ENCODE results near the gene HNRNPU. TPM values are rescaled to one million over a fixed set of nuclear protein-coding genes. Genes with fewer than 3 reads are reported as not detected.

HNRNPU gene
- total RNA-seq, 1 donor from 2014 or later = 358 TPM

DNA sequence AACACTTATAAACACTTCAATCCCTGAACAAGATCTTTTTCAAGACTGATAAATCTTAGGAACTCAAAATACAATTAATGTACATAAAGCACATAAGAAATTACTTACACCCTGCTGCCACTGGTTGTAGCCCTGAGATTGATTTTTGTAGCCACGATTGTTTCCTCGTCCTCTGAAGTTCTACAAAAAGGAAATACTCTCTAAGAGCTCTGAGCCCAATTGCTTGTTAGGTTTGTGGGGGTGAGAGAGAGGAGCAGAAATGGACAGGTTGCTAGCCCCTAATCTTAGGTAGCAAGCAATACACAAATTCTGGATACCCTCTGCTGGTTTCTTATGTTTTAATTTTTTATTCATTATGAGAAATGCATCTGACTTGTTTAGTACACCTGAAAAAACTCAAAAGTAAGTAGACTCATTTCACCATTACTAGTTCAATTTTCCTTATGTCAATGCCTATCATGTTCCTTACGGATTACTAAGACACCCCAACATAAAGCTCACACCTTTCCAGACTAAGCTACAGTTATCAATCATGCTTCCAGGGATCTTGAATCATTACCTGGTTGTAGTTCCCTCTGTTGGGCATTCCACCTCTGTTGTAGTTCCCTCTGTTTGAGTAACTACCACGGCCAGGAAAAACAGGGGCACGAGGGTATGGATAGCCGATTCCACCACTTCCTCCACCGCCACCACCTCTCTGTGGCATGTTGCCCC lies 9.3 kb downstream of the HNRNPU start:
- H3K36me3 ChIP-seq (ENCODE audit: control insufficient read depth, insufficient read depth, low read length) = peaks cover 1% of the 10 kb centered on the region
- no peaks in the 10 kb centered on the region for H3K27me3 ChIP-seq (ENCODE audit: control insufficient read depth, insufficient read depth, low read length)
- TF ChIP-seq, protein P1, sequence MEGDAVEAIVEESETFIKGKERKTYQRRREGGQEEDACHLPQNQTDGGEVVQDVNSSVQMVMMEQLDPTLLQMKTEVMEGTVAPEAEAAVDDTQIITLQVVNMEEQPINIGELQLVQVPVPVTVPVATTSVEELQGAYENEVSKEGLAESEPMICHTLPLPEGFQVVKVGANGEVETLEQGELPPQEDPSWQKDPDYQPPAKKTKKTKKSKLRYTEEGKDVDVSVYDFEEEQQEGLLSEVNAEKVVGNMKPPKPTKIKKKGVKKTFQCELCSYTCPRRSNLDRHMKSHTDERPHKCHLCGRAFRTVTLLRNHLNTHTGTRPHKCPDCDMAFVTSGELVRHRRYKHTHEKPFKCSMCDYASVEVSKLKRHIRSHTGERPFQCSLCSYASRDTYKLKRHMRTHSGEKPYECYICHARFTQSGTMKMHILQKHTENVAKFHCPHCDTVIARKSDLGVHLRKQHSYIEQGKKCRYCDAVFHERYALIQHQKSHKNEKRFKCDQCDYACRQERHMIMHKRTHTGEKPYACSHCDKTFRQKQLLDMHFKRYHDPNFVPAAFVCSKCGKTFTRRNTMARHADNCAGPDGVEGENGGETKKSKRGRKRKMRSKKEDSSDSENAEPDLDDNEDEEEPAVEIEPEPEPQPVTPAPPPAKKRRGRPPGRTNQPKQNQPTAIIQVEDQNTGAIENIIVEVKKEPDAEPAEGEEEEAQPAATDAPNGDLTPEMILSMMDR (IDR thresholded peaks at IDR 0.05; ENCODE audit: insufficient read depth, low read length, poor library complexity, severe bottlenecking) = no peak
- H3K4me3 ChIP-seq (ENCODE audit: low read depth, low read length) = no peak overlapping the region
- no peak for DNase-seq (ENCODE audit: low read depth)

DNA sequence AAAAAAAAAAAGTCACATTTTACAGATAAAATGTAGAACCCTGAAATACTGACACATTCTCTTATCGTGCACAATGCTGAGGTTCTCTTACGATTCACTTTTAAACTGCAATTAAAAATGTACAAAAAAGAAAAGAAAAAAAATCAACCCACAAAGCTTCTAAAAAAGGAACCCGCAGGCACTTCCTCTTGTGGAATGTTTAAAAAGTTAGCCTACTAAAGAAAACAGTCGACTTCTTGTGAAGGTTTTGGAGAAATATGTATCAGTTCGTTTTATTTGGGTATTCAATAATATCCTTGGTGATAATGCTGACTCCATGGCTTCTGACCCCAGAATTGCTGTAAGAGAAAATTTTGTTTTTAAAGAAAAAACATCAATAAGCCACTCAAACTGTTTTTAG lies 10.2 kb downstream of the HNRNPU start:
- no peak for DNase-seq (ENCODE audit: low read depth)
- peaks cover 1% of the 10 kb centered on the region for H3K36me3 ChIP-seq (ENCODE audit: control insufficient read depth, insufficient read depth, low read length)
- H3K4me3 ChIP-seq (ENCODE audit: low read depth, low read length) = no peak overlapping the region
- H3K27me3 ChIP-seq (ENCODE audit: control insufficient read depth, insufficient read depth, low read length) = no peaks in the 10 kb centered on the region
- TF ChIP-seq, protein P1 (IDR thresholded peaks at IDR 0.05; ENCODE audit: insufficient read depth, low read length, poor library complexity, severe bottlenecking) = no peak

DNA sequence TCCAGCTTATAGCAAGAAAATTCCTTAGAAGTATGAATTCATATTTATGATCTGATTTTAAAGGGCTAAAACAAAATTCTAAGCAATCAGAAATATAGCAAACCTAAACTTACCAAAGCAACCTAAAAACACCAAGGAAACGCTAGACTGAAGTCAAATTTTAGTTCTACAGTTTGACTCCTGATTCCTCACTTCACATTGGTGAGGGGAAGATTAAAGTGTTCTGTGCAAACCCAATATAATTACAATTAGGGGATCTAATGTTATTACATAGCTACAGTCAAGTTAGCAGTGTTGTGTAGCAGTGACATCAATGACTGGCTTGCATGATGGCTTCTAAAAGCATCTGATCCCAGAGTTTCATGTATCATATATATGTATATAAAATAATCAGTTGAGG lies 11.6 kb downstream of the HNRNPU start:
- no peak for DNase-seq (ENCODE audit: low read depth)
- Histone ChIP-seq H3K27me3 (ENCODE audit: control insufficient read depth, insufficient read depth, low read length) (no peaks in the 10 kb centered on the region), H3K4me3 (ENCODE audit: low read depth, low read length) (no peak overlapping the region), H3K36me3 (ENCODE audit: control insufficient read depth, insufficient read depth, low read length) (no peaks in the 10 kb centered on the region)
- TF ChIP-seq, protein P1 (IDR thresholded peaks at IDR 0.05; ENCODE audit: insufficient read depth, low read length, poor library complexity, severe bottlenecking) = no peak

DNA sequence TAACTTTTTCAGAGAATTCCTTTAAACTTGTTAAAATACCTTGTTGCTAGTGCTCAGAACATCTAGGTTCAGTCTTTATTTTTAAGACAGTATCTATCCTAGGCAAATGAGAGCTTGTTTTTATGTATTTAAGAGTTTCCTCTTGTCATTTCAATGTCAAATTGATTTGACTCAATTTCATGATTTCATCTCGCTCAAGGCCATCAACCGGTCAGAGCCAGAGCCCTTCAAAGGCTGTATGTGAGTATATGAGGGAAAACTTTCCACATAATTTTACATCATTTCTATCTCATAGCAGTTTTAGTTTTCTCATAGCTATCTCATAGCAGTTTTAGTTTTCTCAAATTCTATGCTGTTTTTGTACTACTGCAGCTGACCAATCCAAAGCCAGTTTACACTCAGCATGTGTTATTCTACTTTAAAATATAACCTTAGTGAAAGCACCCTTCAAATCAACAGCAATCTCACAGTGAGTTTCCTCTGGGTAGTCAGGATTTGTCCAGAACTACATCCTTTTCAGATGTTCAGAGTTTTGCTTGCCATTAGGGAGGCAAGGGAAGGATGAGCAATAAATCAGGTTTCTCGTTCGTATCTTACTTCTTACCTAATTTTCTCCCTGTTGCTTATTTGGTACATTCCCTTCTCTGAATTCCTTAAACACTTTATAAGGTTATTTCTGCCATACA lies 12.7 kb downstream of the HNRNPU start:
- Histone ChIP-seq H3K27me3 (ENCODE audit: control insufficient read depth, insufficient read depth, low read length) (no peaks in the 10 kb centered on the region), H3K4me3 (ENCODE audit: low read depth, low read length) (no peak overlapping the region), H3K36me3 (ENCODE audit: control insufficient read depth, insufficient read depth, low read length) (no peaks in the 10 kb centered on the region)
- TF ChIP-seq, protein P1 (IDR thresholded peaks at IDR 0.05; ENCODE audit: insufficient read depth, low read length, poor library complexity, severe bottlenecking) = no peak
- DNase-seq (ENCODE audit: low read depth) = no peak

DNA sequence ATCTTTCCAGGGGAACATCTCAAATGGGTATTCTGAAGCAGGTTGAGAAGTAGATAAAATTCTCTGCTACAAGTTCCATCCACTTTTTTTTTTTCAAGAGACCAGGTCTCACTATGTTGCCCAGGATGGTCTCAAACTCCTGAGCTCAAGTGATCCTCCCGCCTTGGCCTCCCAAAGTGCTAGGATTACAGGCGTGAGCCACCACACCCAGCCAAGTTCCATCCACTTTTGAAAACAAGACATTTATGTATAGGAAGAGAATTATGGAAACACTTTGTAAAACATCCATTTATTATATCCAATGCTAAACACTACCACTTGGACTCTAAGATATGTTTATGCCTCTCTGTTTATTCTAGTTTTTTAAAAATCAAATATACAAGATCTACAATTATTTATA lies 13.4 kb downstream of the HNRNPU start:
- H3K27me3 ChIP-seq (ENCODE audit: control insufficient read depth, insufficient read depth, low read length) = no peaks in the 10 kb centered on the region
- TF ChIP-seq, protein P1 (IDR thresholded peaks at IDR 0.05; ENCODE audit: insufficient read depth, low read length, poor library complexity, severe bottlenecking) = no peak
- no peak overlapping the region for H3K4me3 ChIP-seq (ENCODE audit: low read depth, low read length)
- H3K36me3 ChIP-seq (ENCODE audit: control insufficient read depth, insufficient read depth, low read length) = no peaks in the 10 kb centered on the region
- DNase-seq (ENCODE audit: low read depth) = no peak
